ENCODE measurements around the gene INCA1.
A peak's percentile ranks its signal among the peaks of the same experiment; 100 is the strongest.

Gene INCA1

DNA sequence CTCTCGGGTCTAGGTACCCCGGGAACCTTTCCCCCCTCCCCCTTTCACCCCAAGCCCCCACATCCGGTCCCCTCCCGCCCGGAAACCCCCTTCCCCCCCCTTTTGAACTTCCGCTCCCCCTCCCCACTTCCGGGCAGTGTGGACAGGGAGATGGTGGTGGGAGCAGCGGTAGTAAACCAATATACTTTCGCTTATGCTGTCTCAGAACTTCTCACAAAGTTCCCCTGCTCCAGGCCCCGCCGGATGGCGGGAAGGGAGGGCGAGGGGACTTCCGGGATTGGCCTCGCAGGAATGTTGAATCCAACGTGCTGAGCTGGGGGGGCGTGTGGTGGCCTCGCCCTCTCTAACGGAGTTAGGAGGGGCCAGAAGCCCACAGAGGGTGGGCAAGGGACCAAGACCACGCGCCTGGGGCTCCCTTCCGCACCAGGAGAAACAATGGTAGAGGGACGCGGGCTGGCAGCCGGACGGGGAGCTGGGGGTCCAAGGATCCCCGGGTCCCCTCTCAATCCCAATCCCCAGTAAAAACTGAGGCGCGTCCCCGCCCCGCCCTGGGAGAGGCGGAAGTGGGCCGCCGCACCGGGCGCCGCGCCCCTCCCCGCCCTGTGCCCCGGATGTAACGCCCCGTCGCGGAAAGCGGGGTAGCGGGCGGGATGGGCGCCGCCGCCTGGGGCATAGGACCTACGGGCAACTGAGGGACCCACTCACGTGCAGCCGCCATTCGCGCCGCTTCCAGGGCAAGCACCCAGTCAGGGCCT, 49.7 kb downstream of the INCA1 start:
- peak; percentile 64 for DNase-seq

- DNase-seq: no peak
Measured at GRCh38 chr17:4947010-4947410, 50.3 kb downstream of the INCA1 start.

GRCh38 chr17:4946312-4946976, 50.9 kb downstream of the INCA1 start:
- no peak for DNase-seq

DNA sequence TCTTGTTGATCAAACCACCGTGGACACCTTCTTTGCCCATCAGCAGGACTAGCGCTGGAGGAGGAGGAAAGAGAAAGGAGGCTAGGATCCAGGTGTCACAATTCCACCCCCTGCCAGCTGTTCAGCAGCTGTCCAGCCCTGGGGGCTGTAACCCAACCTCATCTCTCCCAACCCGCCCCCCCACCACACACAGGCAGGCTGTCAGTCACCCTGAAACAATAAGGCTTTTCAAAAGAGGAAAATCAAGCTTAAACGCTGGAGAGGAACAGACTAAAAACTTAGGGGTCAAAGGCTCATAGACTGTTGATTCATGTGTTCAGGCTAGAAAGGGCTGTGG, 51.4 kb downstream of the INCA1 start:
- no peak for DNase-seq

DNA sequence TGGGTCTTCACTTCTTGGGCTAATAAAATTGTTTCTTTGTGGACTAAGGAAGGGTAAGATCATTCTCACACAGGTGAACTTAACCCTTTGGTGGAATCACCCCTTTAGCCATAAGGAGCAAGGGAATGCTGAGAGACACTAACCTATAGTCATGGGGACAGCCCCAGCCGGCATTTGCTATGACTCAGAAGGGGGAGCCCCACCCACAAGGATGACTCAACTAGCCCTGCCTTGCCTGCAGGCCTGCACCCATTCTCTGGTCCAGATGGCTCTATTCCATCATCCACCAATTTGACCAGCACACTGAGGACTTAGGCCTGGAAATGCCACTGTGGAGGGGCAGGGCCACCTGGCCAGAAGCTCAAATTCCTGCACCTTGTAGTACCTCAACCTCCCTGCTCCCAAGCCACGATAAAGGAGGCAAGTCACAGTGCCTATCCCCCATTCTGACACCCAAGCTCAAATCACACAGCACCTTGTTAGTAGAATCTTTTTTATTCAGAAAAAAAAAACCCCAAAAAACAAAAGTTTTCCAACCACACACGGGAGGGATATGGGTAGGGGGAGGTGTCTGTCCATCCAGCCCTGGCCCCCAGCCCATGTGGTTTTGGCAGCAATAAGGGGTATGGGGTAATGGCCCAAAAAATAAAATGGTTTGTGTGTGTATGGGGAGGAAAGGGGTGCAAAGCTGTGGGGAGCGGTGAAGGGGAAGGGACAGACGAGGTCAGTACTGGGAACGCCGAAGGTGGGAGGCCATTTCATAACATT, 52.0 kb downstream of the INCA1 start:
- DNase-seq: peak; percentile 90

GRCh38 chr17:4944554-4945175, 52.7 kb downstream of the INCA1 start:
- no peak for DNase-seq

DNA sequence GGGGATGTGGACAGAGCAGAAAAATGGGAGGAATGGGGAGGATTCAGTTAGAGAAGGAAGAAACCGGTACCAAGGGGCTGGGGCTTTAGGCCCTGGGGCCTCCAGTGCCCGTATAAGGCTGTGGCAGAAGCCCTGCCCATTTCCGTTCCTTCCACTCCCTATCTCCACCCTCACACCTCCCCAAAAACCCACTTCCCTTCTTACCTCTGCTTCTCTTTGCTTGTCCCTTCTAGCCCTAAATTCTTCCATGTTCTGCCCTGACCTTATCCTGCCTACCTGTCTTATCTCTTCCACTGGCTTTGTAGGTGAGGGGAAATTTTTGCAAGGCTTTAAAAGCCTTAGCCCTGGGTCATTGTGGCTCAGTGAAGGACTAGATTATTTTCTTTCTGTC, 53.2 kb downstream of the INCA1 start:
- no peak for DNase-seq

DNA sequence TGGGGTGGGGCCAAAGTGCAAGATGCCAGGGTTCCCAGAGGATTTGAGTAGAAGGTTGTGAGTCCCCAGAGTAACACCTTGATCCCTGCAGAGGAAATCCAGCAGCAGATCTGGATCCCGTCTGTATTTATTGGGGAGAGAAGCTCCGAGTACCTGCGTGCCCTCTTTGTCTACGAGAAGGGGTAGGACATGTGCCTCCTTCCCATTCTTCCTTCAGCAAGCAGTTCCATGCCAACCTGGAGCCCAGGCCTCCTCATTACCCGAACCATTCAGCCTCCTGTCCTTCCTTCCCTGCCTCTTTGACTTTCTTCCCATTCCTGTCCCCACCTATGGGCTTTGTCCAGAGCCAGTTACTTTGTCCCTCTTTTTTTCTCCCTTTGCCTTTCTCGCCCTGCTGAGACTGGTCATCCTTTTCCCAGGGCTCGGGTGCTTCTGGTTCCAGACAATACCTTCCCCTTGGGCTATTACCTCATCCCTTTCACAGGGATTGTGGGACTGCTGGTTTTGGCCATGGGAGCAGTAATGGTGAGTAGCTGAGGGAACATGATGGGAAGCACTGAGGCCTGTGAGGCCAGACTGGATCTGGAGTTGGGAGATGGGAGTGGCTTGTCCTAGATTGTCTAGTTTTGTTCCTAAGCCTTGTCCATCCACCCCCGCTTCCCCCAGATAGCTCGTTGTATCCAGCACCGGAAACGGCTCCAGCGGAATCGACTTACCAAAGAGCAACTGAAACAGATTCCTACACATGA, 54.4 kb downstream of the INCA1 start:
- DNase-seq: no peak

GRCh38 chr17:4941319-4941610, 56.1 kb downstream of the INCA1 start:
- DNase-seq: no peak

DNA sequence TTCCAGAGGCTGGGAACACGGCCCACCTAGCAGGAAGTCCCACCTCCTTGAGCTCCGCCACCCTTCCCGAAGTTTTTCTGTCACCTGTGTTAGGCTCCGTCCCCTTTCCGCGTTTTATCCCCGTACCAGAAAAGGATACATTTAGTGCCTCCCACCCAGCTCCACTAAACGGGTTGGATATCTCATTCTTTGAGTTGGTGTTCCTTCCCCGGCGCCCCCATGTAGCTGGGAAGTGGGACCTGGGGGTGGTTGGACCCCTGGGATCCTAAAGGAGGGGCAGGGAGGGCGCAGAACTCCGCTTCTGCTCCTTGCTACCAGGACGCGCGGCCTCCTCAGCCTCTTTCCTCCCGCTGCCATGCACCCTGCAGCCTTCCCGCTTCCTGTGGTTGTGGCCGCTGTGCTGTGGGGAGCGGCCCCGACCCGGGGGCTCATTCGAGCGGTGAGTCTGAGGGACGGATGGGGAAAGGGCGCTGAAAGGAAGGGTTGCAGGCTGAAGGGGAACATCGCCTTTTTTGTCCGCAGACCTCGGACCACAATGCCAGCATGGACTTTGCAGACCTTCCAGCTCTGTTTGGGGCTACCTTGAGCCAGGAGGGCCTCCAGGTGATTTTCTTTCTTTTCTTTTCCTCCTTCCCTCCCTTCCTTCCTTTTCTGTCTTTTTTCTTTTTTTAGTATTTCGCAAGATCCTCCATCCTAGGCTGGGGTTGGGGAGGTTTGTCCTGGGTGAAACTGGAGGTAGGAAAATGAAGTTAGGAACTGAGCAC, 56.6 kb downstream of the INCA1 start:
- no peak for DNase-seq

DNA sequence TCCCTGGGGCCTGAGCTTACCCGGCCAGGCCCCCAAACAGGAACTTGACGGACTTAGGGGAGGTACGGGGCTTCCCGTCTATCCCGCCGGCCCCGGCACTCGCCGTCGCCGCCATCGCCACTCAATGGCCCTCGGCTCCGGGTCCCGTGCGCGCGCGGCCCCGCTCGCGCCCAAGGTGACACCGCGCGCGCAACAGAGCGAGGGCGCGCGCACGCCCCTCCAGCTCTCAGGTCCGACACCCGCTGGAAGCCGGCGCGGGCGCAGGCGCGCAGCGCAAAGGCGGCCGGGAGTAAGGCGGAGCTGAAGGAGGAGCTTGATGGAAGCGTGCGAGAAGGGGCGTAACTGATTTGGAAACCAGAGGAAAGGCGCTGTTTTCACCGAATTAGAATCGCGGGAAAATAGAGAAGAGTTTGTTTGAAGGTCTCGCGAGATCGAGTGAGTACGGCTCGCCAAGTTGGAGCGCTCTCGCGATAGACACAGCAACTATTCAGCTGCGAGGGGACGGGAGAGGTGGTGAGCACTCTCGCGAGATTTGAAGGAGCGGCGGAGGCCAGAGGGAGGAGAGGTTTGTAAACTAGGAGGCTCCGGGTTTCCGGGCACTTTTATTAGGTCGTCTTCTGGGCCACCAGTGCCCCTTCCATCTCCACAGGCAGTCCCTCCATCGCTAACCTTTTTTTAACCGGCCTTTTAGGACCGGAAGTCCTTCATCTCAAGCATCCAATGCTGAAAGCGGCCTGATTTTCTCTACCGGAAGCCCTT, 57.3 kb downstream of the INCA1 start, which contains the start of the genes RNF167 and SLC25A11:
Gene RNF167, plus strand, starts transcription at position 473 of the 759 bp plus-strand sequence. CDS start 642 bp downstream, outside the sequence.
Gene SLC25A11, minus strand, starts transcription at position 251 of the 759 bp plus-strand sequence. Its CDS starts 136 bp downstream, at position 115.
- DNase-seq: peak; percentile 100

DNA sequence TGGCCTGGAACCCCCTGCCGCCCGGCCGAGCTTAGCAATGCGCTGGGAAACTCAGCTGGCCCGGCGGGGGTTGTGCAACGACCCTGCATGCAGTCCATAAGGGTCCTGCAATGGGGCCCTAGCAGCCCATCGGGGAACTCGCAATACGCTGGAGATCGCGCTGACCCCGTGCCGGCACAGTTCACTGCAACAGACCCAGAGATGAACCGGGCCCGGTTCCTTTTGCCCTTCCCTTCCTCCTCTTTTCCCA, 57.9 kb downstream of the INCA1 start:
- no peak for DNase-seq

- no peak for DNase-seq
Measured at GRCh38 chr17:4938688-4939545, 58.4 kb downstream of the INCA1 start.
